Activated T-helper 17 cell treated with anti-CD3 and anti-CD28 coated beads, Interleukin-2, amount 50 U/mL, for 72 hours (primary cell): ENCODE data around the gene SPTBN1. TPM values are rescaled to one million over a fixed set of nuclear protein-coding genes. Genes with fewer than 3 reads are reported as not detected.
A peak's percentile ranks its signal among the peaks of the same experiment; 100 is the strongest.

ENCODE experiments used
- ATAC-seq: fragments of 150-1000 bp; cut with Tn5 transposase; replicated peaks from 2 replicates; pipeline ENCODE4 v1.10.0; 2021; ENCODE audit warnings: mild to moderate bottlenecking, moderate library complexity
- H3K27ac Mint-ChIP-seq: one replicate; pipeline ENCODE4 v1.8.0; 2022; ENCODE audit warnings: mixed read lengths
- H3K27me3 Mint-ChIP-seq: one replicate; pipeline ENCODE4 v1.8.0; 2022; ENCODE audit warnings: mixed read lengths
- H3K36me3 Mint-ChIP-seq: one replicate; pipeline ENCODE4 v1.8.0; 2022; ENCODE audit warnings: low read depth, mild to moderate bottlenecking, mixed read lengths
- H3K4me1 Mint-ChIP-seq: one replicate; pipeline ENCODE4 v1.8.0; 2022; ENCODE audit warnings: mixed read lengths
- H3K4me3 Mint-ChIP-seq: one replicate; pipeline ENCODE4 v1.8.0; 2022; ENCODE audit warnings: mild to moderate bottlenecking, mixed read lengths
- H3K9me3 Mint-ChIP-seq: one replicate; pipeline ENCODE4 v1.8.0; 2022; ENCODE audit warnings: mixed read lengths
- total RNA-seq, 2 donors: library from RNA; stranded (reverse); gene quantifications; one replicate each; pipeline ENCODE4 v1.2.3, GENCODE V29; 2022

Gene SPTBN1
- total RNA-seq, 2 donors from 2014 or later, result 85.3 to 101 TPM

- Mint-ChIP-seq H3K4me3 (peak overlapping the region; percentile 92), H3K4me1 (peaks cover 78% of the 10 kb centered on the region), H3K9me3 (peaks cover 3% of the 10 kb centered on the region), H3K27ac (peak overlapping the region; percentile 99), H3K36me3 (peaks cover 27% of the 10 kb centered on the region), H3K27me3 (no peaks in the 10 kb centered on the region)
- no peak for ATAC-seq
Measured at GRCh38 chr2:54574860-54575247, 118.7 kb downstream of the SPTBN1 start.

- Mint-ChIP-seq H3K4me3 (peak overlapping the region; percentile 92), H3K27me3 (no peaks in the 10 kb centered on the region), H3K4me1 (peaks cover 77% of the 10 kb centered on the region), H3K36me3 (peaks cover 31% of the 10 kb centered on the region), H3K27ac (peak overlapping the region; percentile 99), H3K9me3 (peaks cover 3% of the 10 kb centered on the region)
- peak; percentile 15 for ATAC-seq
Measured at GRCh38 chr2:54575379-54575888, 119.3 kb downstream of the SPTBN1 start.

GRCh38 chr2:54577035-54577434 lies 120.9 kb downstream of the SPTBN1 start:
- peak overlapping the region; percentile 92 for H3K4me3 Mint-ChIP-seq
- peak overlapping the region; percentile 99 for H3K27ac Mint-ChIP-seq
- peaks cover 25% of the 10 kb centered on the region for H3K36me3 Mint-ChIP-seq
- H3K4me1 Mint-ChIP-seq, result peaks cover 75% of the 10 kb centered on the region
- H3K27me3 Mint-ChIP-seq, result no peaks in the 10 kb centered on the region
- ATAC-seq, result no peak
- H3K9me3 Mint-ChIP-seq, result peaks cover 3% of the 10 kb centered on the region

GRCh38 chr2:54577944-54578647 lies 122.0 kb downstream of the SPTBN1 start:
- Mint-ChIP-seq H3K27ac (peak overlapping the region; percentile 92), H3K9me3 (peaks cover 3% of the 10 kb centered on the region), H3K4me1 (peaks cover 70% of the 10 kb centered on the region), H3K36me3 (peaks cover 21% of the 10 kb centered on the region), H3K4me3 (peak overlapping the region; percentile 92), H3K27me3 (no peaks in the 10 kb centered on the region)
- no peak for ATAC-seq

GRCh38 chr2:54578648-54579045 lies 122.5 kb downstream of the SPTBN1 start:
- H3K9me3 Mint-ChIP-seq, result peaks cover 3% of the 10 kb centered on the region
- peak overlapping the region; percentile 92 for H3K4me3 Mint-ChIP-seq
- H3K27ac Mint-ChIP-seq, result peak overlapping the region; percentile 92
- peaks cover 21% of the 10 kb centered on the region for H3K36me3 Mint-ChIP-seq
- no peaks in the 10 kb centered on the region for H3K27me3 Mint-ChIP-seq
- no peak for ATAC-seq
- H3K4me1 Mint-ChIP-seq, result peaks cover 68% of the 10 kb centered on the region

- Mint-ChIP-seq H3K4me1 (peaks cover 67% of the 10 kb centered on the region), H3K4me3 (peak overlapping the region; percentile 92), H3K36me3 (peaks cover 21% of the 10 kb centered on the region), H3K9me3 (peaks cover 3% of the 10 kb centered on the region), H3K27me3 (no peaks in the 10 kb centered on the region), H3K27ac (peak overlapping the region; percentile 92)
- no peak for ATAC-seq
Measured at GRCh38 chr2:54579061-54579681, 123.0 kb downstream of the SPTBN1 start.

GRCh38 chr2:54579682-54580620 lies 123.8 kb downstream of the SPTBN1 start:
- H3K36me3 Mint-ChIP-seq, result peaks cover 13% of the 10 kb centered on the region
- peak overlapping the region; percentile 92 for H3K4me3 Mint-ChIP-seq
- peaks cover 3% of the 10 kb centered on the region for H3K9me3 Mint-ChIP-seq
- peak overlapping the region; percentile 92 for H3K27ac Mint-ChIP-seq
- ATAC-seq, result peak; percentile 73
- no peaks in the 10 kb centered on the region for H3K27me3 Mint-ChIP-seq
- peaks cover 67% of the 10 kb centered on the region for H3K4me1 Mint-ChIP-seq

GRCh38 chr2:54581326-54582039 lies 125.4 kb downstream of the SPTBN1 start:
- Mint-ChIP-seq H3K9me3 (no peaks in the 10 kb centered on the region), H3K4me1 (peaks cover 66% of the 10 kb centered on the region), H3K36me3 (peaks cover 8% of the 10 kb centered on the region), H3K4me3 (peak overlapping the region; percentile 74), H3K27ac (peak overlapping the region; percentile 73), H3K27me3 (no peaks in the 10 kb centered on the region)
- no peak for ATAC-seq

GRCh38 chr2:54582987-54583386 lies 126.9 kb downstream of the SPTBN1 start:
- peaks cover 68% of the 10 kb centered on the region for H3K4me1 Mint-ChIP-seq
- no peaks in the 10 kb centered on the region for H3K27me3 Mint-ChIP-seq
- peak overlapping the region; percentile 21 for H3K27ac Mint-ChIP-seq
- no peaks in the 10 kb centered on the region for H3K9me3 Mint-ChIP-seq
- peaks cover 6% of the 10 kb centered on the region for H3K36me3 Mint-ChIP-seq
- peak overlapping the region; percentile 74 for H3K4me3 Mint-ChIP-seq
- no peak for ATAC-seq

GRCh38 chr2:54584598-54584997 lies 128.5 kb downstream of the SPTBN1 start:
- H3K27ac Mint-ChIP-seq, result no peak overlapping the region
- peaks cover 64% of the 10 kb centered on the region for H3K4me1 Mint-ChIP-seq
- H3K9me3 Mint-ChIP-seq, result no peaks in the 10 kb centered on the region
- ATAC-seq, result no peak
- peaks cover 6% of the 10 kb centered on the region for H3K36me3 Mint-ChIP-seq
- no peaks in the 10 kb centered on the region for H3K27me3 Mint-ChIP-seq
- peak overlapping the region; percentile 82 for H3K4me3 Mint-ChIP-seq

- H3K27ac Mint-ChIP-seq, result peak overlapping the region; percentile 66
- peaks cover under 1% of the 10 kb centered on the region for H3K36me3 Mint-ChIP-seq
- H3K27me3 Mint-ChIP-seq, result no peaks in the 10 kb centered on the region
- H3K4me3 Mint-ChIP-seq, result peak overlapping the region; percentile 82
- ATAC-seq, result peak; percentile 63
- no peaks in the 10 kb centered on the region for H3K9me3 Mint-ChIP-seq
- peaks cover 59% of the 10 kb centered on the region for H3K4me1 Mint-ChIP-seq
Measured at GRCh38 chr2:54585136-54585733, 129.1 kb downstream of the SPTBN1 start.

- no peak for ATAC-seq
- Mint-ChIP-seq H3K4me3 (peak overlapping the region; percentile 82), H3K4me1 (peaks cover 66% of the 10 kb centered on the region), H3K27ac (peak overlapping the region; percentile 66), H3K9me3 (no peaks in the 10 kb centered on the region), H3K27me3 (no peaks in the 10 kb centered on the region), H3K36me3 (no peaks in the 10 kb centered on the region)
Measured at GRCh38 chr2:54586062-54586461, 129.9 kb downstream of the SPTBN1 start.

- no peak for ATAC-seq
- peak overlapping the region; percentile 83 for H3K27ac Mint-ChIP-seq
- no peaks in the 10 kb centered on the region for H3K9me3 Mint-ChIP-seq
- H3K36me3 Mint-ChIP-seq, result no peaks in the 10 kb centered on the region
- no peaks in the 10 kb centered on the region for H3K27me3 Mint-ChIP-seq
- H3K4me3 Mint-ChIP-seq, result peak overlapping the region; percentile 82
- H3K4me1 Mint-ChIP-seq, result peaks cover 70% of the 10 kb centered on the region
Measured at GRCh38 chr2:54586494-54586893, 130.4 kb downstream of the SPTBN1 start.
